GM19468 (cell line): ENCODE results near the gene INSRR.

ENCODE experiments used
- ATAC-seq: cut with Tn5 transposase; IDR thresholded peaks from one replicate; pipeline ENCODE4 v1.9.1; 2021; ENCODE audit warnings: mild to moderate bottlenecking, moderate library complexity, moderate number of reproducible peaks; ENCODE audit not compliant: unreplicated experiment; ENCODE audit errors: extremely low read depth

The INSRR gene

GRCh38 chr1:156836892-156837291 lies 22.0 kb downstream of the INSRR start:
- no peak for ATAC-seq

- ATAC-seq = peak; percentile 26
Measured at GRCh38 chr1:156836041-156836654, 22.8 kb downstream of the INSRR start.

GRCh38 chr1:156834322-156834721 lies 24.6 kb downstream of the INSRR start:
- no peak for ATAC-seq

GRCh38 chr1:156833603-156834002 lies 25.3 kb downstream of the INSRR start:
- no peak for ATAC-seq

GRCh38 chr1:156832434-156832833 lies 26.5 kb downstream of the INSRR start:
- no peak for ATAC-seq

- ATAC-seq = no peak
Measured at GRCh38 chr1:156828400-156829124, 30.4 kb downstream of the INSRR start.

GRCh38 chr1:156826630-156827029 lies 32.3 kb downstream of the INSRR start:
- ATAC-seq = no peak

- ATAC-seq = no peak
Measured at GRCh38 chr1:156823210-156823790, 35.6 kb downstream of the INSRR start.

GRCh38 chr1:156822680-156823079 lies 36.2 kb downstream of the INSRR start:
- ATAC-seq = no peak

GRCh38 chr1:156821801-156822200 lies 37.1 kb downstream of the INSRR start:
- ATAC-seq = no peak

GRCh38 chr1:156816561-156817328 lies 42.2 kb downstream of the INSRR start, which contains the start of gene SH2D2A:
Gene SH2D2A, minus strand, starts transcription at chr1:156816848. Its CDS starts 140 bp downstream, at chr1:156816708.
- ATAC-seq = no peak

GRCh38 chr1:156815961-156816422 lies 42.9 kb downstream of the INSRR start:
- no peak for ATAC-seq

- no peak for ATAC-seq
Measured at GRCh38 chr1:156815307-156815826, 43.5 kb downstream of the INSRR start.

- no peak for ATAC-seq
Measured at GRCh38 chr1:156814571-156815260, 44.2 kb downstream of the INSRR start.

GRCh38 chr1:156813750-156814570 lies 45.0 kb downstream of the INSRR start:
- no peak for ATAC-seq

- no peak for ATAC-seq
Measured at GRCh38 chr1:156813298-156813697, 45.6 kb downstream of the INSRR start.

GRCh38 chr1:156812293-156812990 lies 46.5 kb downstream of the INSRR start:
- no peak for ATAC-seq

GRCh38 chr1:156811168-156811567 lies 47.7 kb downstream of the INSRR start:
- no peak for ATAC-seq
